GM19023 (cell line): ENCODE data around the gene CIAPIN1.
A peak's percentile ranks its signal among the peaks of the same experiment; 100 is the strongest.

ENCODE experiments used
- ATAC-seq: cut with Tn5 transposase; IDR thresholded peaks from one replicate; pipeline ENCODE4 v1.9.1; 2021; ENCODE audit warnings: mild to moderate bottlenecking, moderate library complexity; ENCODE audit not compliant: unreplicated experiment

The CIAPIN1 gene

DNA sequence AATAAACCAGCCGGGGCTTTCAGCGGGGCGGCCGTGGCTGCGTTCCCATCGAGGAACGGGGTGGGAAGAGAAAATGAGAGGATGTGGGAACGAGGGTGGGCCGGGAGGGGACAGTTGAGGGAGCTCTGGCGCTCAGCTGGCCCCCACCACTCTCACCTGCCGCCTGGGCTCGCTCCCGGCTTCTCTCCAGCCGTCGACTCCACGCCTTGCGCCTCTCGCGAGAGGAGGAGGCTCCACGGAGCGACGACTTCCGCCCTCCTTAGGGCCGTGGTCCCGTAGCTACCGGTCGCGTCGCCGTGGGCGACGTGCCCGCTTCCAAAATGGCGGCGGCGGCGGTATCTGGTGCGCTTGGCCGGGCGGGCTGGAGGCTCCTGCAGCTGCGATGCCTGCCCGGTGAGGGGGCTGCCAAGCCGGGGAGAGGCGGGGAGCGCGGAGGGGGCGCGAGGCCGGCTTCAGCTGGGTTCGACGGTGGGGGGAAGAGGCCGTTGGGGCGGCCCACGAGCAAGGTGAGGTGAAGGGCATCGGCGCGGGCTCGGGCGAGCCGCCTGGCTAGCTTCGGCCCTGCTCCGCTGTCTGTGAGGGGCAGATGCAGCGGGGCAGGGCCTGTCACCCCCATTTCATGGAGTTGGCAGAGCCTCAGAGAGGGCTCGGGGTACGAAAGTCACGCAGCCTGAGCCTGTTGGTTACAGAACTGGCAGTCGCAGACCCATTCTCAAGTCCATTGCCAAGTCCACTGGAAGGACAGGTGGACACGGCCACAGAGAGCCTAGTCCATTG, at the start of gene CIAPIN1, which contains the start of gene COQ9:
Gene CIAPIN1, minus strand, starts transcription at position 200 of the 777 bp plus-strand sequence. CDS start 6,457 bp downstream, outside the sequence.
Gene COQ9, plus strand, starts transcription at position 294 of the 777 bp plus-strand sequence. Its CDS starts 27 bp downstream, at position 321.
- peak; percentile 99 for ATAC-seq

DNA sequence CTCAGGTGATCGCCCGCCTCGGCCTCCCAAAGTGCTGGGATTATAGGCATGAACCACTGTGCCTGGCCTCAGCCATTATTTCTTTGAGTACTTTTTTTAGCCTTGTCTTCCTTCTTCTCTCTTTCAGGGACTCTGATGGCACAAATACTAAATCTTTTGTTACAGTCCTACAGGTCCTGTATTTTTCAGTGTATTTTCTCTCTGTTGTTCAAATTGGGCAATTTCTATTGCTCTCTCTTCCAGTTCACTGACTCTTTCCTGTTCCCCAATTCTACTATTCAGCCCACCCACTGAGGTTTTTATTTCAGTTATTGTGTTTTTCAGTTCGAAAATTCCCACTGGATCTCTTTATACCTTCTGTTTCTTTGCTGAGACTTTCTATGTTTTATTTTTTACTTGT, 46.6 kb upstream of the CIAPIN1 start:
- no peak for ATAC-seq

DNA sequence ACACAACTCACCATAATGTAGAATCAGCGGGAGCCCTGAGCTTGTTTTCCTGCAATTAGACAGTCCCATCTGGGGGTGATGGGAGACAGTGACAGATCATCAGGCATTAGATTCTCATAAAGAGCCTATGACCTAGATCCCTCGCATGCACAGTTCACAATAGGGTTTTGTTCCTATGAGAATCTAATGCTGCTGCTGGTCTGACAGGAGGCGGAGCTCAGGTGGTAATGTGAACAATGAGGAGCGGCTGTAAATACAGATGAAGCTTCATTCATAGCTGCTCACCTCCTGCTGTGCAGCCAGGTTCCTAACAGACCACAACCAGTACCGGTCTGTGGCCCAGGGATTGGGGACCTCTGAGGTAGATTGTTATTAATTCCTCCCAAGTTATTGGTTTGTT, 42.0 kb upstream of the CIAPIN1 start:
- no peak for ATAC-seq

- ATAC-seq = no peak
These were observed 40.0 kb upstream of the CIAPIN1 start for GRCh38 chr16:57486858-57487834.

DNA sequence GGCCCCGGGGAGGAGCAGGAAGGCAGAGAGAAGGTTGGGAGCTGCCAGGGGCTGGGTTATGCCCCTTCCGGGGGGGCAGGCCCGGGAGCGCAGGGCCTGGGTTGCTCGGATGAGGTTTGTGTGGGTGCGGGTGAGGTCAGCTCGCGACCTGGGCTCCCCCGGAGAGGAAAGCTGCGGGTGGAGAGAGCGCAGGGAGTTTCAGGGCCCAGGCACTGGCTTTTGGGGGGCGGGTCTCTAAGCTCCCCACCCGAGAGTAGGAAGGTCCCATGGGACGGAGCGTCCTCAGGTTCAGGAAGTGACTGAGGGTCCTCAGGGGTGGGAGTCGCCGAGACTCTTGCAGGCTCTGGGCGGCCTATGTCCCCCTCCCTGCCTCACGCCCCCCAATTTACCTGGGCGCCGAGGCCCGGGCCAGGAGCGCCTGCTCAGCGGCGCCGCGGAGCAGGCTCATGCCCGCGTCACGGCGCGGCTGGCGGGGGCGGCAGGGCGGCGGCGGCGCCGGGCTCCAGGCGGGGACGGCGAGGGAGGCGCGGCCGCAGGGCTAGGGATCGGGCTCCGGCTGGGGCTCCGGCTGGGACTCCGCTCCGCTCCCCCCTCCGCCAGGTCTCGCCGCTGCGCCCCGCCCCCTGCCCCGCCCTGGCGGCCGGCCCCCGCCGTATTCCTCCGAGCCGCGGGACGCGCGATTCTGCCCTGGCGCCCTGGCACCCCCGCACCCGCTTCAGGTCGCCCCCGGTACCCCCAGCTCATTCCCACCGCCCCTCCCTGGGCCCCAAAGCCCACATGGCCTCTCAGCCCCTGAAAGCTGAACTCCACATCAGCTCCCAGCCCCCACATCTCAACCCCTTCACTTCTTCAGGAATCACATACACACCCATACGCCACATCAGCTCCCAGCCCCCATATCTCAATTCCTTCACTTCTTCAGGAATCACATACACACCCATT, 39.0 kb upstream of the CIAPIN1 start, which contains the start of gene DOK4:
Gene DOK4, minus strand, starts transcription at position 578 of the 942 bp plus-strand sequence. CDS start 6,986 bp downstream, outside the sequence.
- ATAC-seq = peak; percentile 89

- no peak for ATAC-seq
These were observed 38.1 kb upstream of the CIAPIN1 start for GRCh38 chr16:57485091-57485915.

DNA sequence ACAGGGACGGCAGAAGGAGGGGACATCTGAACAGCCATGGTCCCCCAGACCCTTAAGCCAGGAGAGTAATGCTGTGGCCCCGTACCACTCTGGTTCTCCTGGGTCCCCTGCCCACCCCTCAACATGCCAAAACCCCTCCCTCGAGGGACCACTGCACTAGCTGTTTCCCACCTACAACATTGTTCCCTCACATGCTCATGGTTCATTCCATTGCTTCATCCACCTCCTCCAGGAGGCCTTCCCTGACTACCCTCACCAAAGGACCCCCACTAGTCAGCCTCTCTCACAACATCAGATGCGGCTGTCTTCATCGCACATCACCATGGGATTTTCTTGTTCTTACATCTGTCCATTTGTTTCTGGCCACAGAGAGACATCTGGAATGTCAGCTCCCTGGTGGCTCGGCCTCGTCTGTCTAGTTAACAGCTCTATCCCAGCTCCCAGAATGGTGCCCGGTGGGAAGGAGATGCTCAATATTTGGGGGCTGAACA, 37.4 kb upstream of the CIAPIN1 start:
- ATAC-seq = no peak

DNA sequence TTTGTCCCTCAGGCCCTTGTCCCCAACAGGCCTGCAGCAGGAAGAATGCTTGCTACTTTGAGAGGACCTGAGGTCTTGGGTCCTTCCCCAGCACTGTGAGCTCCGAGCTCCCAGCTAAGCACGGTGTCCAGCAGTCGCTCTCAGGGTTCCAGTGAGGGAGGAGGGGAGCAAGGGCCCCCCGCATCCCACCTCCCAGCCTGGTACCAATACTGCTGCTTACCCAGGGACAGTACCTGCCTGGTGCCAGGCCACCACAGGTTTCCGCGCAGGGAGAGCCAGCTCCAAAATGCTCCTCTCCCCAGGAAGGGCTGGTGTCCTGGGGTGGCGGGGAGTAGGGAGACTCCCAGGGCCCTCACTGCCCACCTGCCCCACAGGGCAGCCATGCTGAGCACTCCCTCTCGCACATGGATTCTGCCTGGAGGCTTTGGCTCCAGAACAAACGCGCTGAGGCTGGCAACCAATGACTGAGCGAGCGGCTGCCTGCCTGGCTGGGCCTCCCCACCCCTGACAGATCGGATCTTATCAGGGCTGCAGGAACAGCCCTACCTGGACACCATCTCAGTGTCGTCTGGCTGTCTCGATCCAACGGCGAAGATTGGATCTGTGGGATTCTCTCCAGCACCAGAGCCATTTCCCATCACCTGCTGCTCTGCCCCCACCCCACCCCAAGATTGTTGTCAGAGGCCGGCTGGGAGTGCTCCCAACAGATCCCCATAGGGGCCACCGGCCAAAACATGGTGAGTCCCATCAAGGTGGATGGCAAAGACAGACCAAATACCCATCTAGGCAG, 36.7 kb upstream of the CIAPIN1 start:
- ATAC-seq = no peak

DNA sequence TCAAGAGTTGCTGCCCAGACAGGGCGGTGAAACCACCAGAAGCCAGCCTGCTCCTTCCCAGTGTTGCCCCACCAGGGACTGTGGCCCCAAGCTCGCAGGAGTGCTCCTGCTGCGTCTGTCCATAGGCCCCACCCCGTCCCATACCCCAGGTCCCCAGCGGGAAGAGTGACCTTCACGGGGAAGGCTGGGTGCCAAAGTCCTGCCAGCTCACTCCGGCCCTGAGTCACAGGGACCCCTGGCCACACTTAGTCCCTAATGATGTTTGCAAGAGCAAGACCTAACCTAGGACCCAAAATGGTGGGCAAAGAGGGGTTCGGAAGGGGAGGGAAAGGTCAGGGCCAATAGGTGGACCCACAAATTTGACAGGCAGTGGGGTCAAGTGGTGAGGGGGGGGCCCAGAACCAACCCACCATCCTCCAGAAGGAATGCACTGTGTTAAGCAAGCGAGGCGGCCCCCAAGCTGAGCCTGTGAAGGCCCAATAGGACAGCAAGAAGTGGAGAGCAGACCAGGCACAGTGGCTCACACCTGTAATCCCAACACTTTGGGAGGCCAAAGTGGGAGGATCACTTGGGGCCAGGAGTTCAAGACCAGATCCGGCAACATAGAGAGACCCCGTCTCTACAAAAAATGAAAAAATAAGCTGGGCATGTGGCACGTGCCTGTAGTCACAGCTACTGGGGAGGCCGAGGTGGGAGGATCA, 35.8 kb upstream of the CIAPIN1 start:
- ATAC-seq = no peak

GRCh38 chr16:57481421-57481820, 34.2 kb upstream of the CIAPIN1 start:
- no peak for ATAC-seq

DNA sequence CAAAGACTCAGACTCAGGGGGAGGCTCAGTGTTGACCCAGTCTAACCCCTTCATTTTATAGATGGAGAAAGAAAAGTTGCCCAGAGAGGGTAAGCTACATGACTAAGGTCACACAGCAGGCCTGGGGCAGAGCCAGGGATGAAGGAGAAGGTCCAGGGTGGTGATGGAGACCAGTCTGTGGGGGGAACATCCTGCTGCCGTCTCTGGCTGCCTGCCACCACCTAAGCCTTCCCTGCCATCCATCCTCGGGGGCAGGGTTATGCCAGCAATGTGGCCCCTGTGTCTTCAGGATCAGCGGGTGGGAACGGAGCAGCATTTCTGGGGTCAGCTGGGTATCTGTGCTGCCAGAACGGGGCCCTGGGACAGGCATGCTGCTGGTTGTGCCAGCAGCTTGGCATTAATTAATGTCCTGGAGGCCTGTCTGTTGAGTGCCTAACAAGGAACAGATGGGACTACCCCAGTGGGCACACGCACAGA, 33.6 kb upstream of the CIAPIN1 start:
- ATAC-seq = no peak

- ATAC-seq = no peak
These were observed 33.0 kb upstream of the CIAPIN1 start for GRCh38 chr16:57479976-57480753.

DNA sequence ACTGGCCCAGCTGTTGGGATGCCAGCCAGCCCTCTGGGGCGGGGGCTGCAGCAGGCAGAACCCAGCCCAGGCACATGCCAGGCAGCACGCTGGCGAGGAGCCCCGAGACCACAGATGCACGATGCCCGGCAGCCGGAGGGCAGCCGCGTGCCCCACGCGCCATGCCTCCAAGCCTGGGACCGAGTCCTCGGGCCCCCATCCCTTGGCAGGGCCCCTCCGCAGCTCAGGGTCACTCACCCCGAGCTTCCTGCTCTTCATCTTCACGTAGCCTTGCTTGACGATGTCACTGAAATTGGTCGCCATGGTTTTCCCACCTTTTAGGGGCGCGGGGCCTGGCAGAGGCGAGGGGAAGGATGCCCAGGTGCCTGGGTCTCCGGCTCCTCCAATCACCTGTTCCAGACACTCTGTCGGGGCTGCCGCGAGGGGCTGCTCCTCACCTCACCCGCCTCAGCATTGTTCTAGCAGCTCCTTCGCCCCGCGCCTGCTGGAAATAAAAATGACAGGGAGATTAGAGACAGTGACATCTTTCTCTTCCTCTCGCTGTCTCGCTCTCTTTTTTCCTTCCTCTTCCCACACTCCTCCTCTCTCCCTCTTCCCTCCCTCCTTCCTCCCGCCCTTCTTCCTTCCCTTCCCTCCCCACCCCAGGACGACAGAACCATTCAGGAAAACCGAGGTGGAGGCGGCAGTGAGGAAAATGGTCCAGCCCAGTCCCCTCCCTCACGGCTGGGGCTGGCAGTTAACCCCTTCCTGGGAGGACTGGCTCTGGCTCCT, 32.2 kb upstream of the CIAPIN1 start:
- no peak for ATAC-seq

- no peak for ATAC-seq
These were observed 31.4 kb upstream of the CIAPIN1 start for GRCh38 chr16:57478396-57479204.

- no peak for ATAC-seq
These were observed 30.5 kb upstream of the CIAPIN1 start for GRCh38 chr16:57477531-57478202.
